ENCODE measurements around the gene ANK3. TPM values are rescaled to one million over a fixed set of nuclear protein-coding genes. Genes with fewer than 3 reads are reported as not detected.

Gene ANK3
- total and polyA plus RNA-seq, 2 donors (not counting 1 experiment from before 2014, with no cell fraction given) = 0.50 to 0.79 TPM

- Histone ChIP-seq H4K20me1 (ENCODE audit: control insufficient read depth, extremely low read depth, insufficient read depth, low read length) (no peaks in the 10 kb centered on the region), H2AFZ (ENCODE audit: low read length) (no peak overlapping the region), H3K9me3 (ENCODE audit: control insufficient read depth, insufficient read depth, low read depth, low read length) (no peaks in the 10 kb centered on the region), H3K27me3 (ENCODE audit: control insufficient read depth, insufficient read depth, low read length) (no peaks in the 10 kb centered on the region), H3K4me1 (ENCODE audit: control insufficient read depth, extremely low read depth, insufficient read depth, low read length) (no peaks in the 10 kb centered on the region), H3K4me3 (replicated peaks in 1 of 4; ENCODE audit: control extremely low read depth in 1 of 4, insufficient read depth in 1 of 4, low read depth in 3 of 4, low read length in 4 of 4) (no peak overlapping the region), H3K79me2 (ENCODE audit: control insufficient read depth, insufficient read depth, low read length) (no peaks in the 10 kb centered on the region), H3K4me2 (ENCODE audit: extremely low read depth, insufficient read depth, low read length) (no peak overlapping the region), H3K27ac (ENCODE audit: insufficient read depth, low read length) (no peak overlapping the region), H3K9ac (ENCODE audit: insufficient read depth, low read length) (no peak overlapping the region), H3K36me3 (ENCODE audit: control insufficient read depth, insufficient read depth, low read length) (no peaks in the 10 kb centered on the region)
- TF ChIP-seq EZH2 (IDR thresholded peaks at IDR 0.05; ENCODE audit: low read length, missing control alignments) (no peak), CTCF (conservative IDR thresholded peaks at IDR 0.05 in 1 of 2, IDR thresholded peaks at IDR 0.05 in 1 of 2; ENCODE audit: low read depth in 1 of 2, low read length in 2 of 2) (no peak)
- DNase-seq (ENCODE audit: low read depth in 2 of 2) = no peak
These were observed 366.4 kb downstream of the ANK3 start for GRCh38 chr10:60023155-60023877.

- Histone ChIP-seq H4K20me1 (ENCODE audit: control insufficient read depth, extremely low read depth, insufficient read depth, low read length) (no peaks in the 10 kb centered on the region), H3K79me2 (ENCODE audit: control insufficient read depth, insufficient read depth, low read length) (no peaks in the 10 kb centered on the region), H3K36me3 (ENCODE audit: control insufficient read depth, insufficient read depth, low read length) (no peaks in the 10 kb centered on the region), H3K9me3 (ENCODE audit: control insufficient read depth, insufficient read depth, low read depth, low read length) (no peaks in the 10 kb centered on the region), H3K9ac (ENCODE audit: insufficient read depth, low read length) (no peak overlapping the region), H3K27me3 (ENCODE audit: control insufficient read depth, insufficient read depth, low read length) (no peaks in the 10 kb centered on the region), H3K4me1 (ENCODE audit: control insufficient read depth, extremely low read depth, insufficient read depth, low read length) (no peaks in the 10 kb centered on the region), H2AFZ (ENCODE audit: low read length) (no peak overlapping the region), H3K27ac (ENCODE audit: insufficient read depth, low read length) (no peak overlapping the region), H3K4me2 (ENCODE audit: extremely low read depth, insufficient read depth, low read length) (no peak overlapping the region), H3K4me3 (replicated peaks in 1 of 4; ENCODE audit: control extremely low read depth in 1 of 4, insufficient read depth in 1 of 4, low read depth in 3 of 4, low read length in 4 of 4) (no peak overlapping the region)
- no peak for TF ChIP-seq CTCF (conservative IDR thresholded peaks at IDR 0.05 in 1 of 2, IDR thresholded peaks at IDR 0.05 in 1 of 2; ENCODE audit: low read depth in 1 of 2, low read length in 2 of 2)
- no peak for DNase-seq (ENCODE audit: low read depth in 2 of 2)
These were observed 368.3 kb downstream of the ANK3 start for GRCh38 chr10:60021361-60021760.

GRCh38 chr10:60016794-60017193, 372.9 kb downstream of the ANK3 start:
- Histone ChIP-seq H2AFZ (ENCODE audit: low read length) (no peak overlapping the region), H3K4me2 (ENCODE audit: extremely low read depth, insufficient read depth, low read length) (no peak overlapping the region), H3K36me3 (ENCODE audit: control insufficient read depth, insufficient read depth, low read length) (no peaks in the 10 kb centered on the region), H3K27ac (ENCODE audit: insufficient read depth, low read length) (no peak overlapping the region), H3K9ac (ENCODE audit: insufficient read depth, low read length) (no peak overlapping the region), H3K4me3 (replicated peaks in 1 of 4; ENCODE audit: control extremely low read depth in 1 of 4, insufficient read depth in 1 of 4, low read depth in 3 of 4, low read length in 4 of 4) (no peak overlapping the region), H3K4me1 (ENCODE audit: control insufficient read depth, extremely low read depth, insufficient read depth, low read length) (no peaks in the 10 kb centered on the region), H4K20me1 (ENCODE audit: control insufficient read depth, extremely low read depth, insufficient read depth, low read length) (no peaks in the 10 kb centered on the region), H3K79me2 (ENCODE audit: control insufficient read depth, insufficient read depth, low read length) (no peaks in the 10 kb centered on the region), H3K9me3 (ENCODE audit: control insufficient read depth, insufficient read depth, low read depth, low read length) (no peaks in the 10 kb centered on the region), H3K27me3 (ENCODE audit: control insufficient read depth, insufficient read depth, low read length) (no peaks in the 10 kb centered on the region)
- no peak for DNase-seq (ENCODE audit: low read depth in 2 of 2)
- TF ChIP-seq EZH2 (IDR thresholded peaks at IDR 0.05; ENCODE audit: low read length, missing control alignments) (no peak), CTCF (conservative IDR thresholded peaks at IDR 0.05 in 1 of 2, IDR thresholded peaks at IDR 0.05 in 1 of 2; ENCODE audit: low read depth in 1 of 2, low read length in 2 of 2) (no peak)

Data from fibroblast of lung (primary cell).